ENCODE measurements around the gene MLLT10.

Gene MLLT10

GRCh38 chr10:21501731-21502347 lies 32.2 kb upstream of the MLLT10 start:
- DNase-seq (ENCODE audit: low spot score): no peak

- no peak for DNase-seq (ENCODE audit: low spot score)
Measured at GRCh38 chr10:21502348-21502740, 31.7 kb upstream of the MLLT10 start.

- no peak for DNase-seq (ENCODE audit: low spot score)
Measured at GRCh38 chr10:21503542-21503941, 30.5 kb upstream of the MLLT10 start.

- DNase-seq (ENCODE audit: low spot score): no peak
Measured at GRCh38 chr10:21505711-21506278, 28.2 kb upstream of the MLLT10 start.

- no peak for DNase-seq (ENCODE audit: low spot score)
Measured at GRCh38 chr10:21506351-21506750, 27.7 kb upstream of the MLLT10 start.

GRCh38 chr10:21507150-21507549 lies 26.9 kb upstream of the MLLT10 start:
- no peak for DNase-seq (ENCODE audit: low spot score)

GRCh38 chr10:21508706-21509331 lies 25.2 kb upstream of the MLLT10 start:
- no peak for DNase-seq (ENCODE audit: low spot score)

GRCh38 chr10:21509341-21510240 lies 24.4 kb upstream of the MLLT10 start:
- no peak for DNase-seq (ENCODE audit: low spot score)

- no peak for DNase-seq (ENCODE audit: low spot score)
Measured at GRCh38 chr10:21510241-21511094, 23.6 kb upstream of the MLLT10 start.

- DNase-seq (ENCODE audit: low spot score): no peak
Measured at GRCh38 chr10:21511095-21511570, 22.9 kb upstream of the MLLT10 start.

- DNase-seq (ENCODE audit: low spot score): no peak
Measured at GRCh38 chr10:21511946-21512572, 22.0 kb upstream of the MLLT10 start.

- DNase-seq (ENCODE audit: low spot score): no peak
Measured at GRCh38 chr10:21512573-21513404, 21.2 kb upstream of the MLLT10 start.

- DNase-seq (ENCODE audit: low spot score): no peak
Measured at GRCh38 chr10:21513405-21513788, 20.6 kb upstream of the MLLT10 start.

GRCh38 chr10:21514129-21514817 lies 19.8 kb upstream of the MLLT10 start:
- DNase-seq (ENCODE audit: low spot score): no peak

GRCh38 chr10:21514818-21515351 lies 19.1 kb upstream of the MLLT10 start:
- DNase-seq (ENCODE audit: low spot score): no peak

- DNase-seq (ENCODE audit: low spot score): no peak
Measured at GRCh38 chr10:21515361-21516241, 18.4 kb upstream of the MLLT10 start.

- DNase-seq (ENCODE audit: low spot score): peak; percentile 68
Measured at GRCh38 chr10:21516242-21517131, 17.5 kb upstream of the MLLT10 start.

Measured in NAMALWA (cell line).